ENCODE measurements around the gene OTOG. TPM values are rescaled to one million over a fixed set of nuclear protein-coding genes. Genes with fewer than 3 reads are reported as not detected.
A peak's percentile ranks its signal among the peaks of the same experiment; 100 is the strongest.

Gene OTOG, protein sequence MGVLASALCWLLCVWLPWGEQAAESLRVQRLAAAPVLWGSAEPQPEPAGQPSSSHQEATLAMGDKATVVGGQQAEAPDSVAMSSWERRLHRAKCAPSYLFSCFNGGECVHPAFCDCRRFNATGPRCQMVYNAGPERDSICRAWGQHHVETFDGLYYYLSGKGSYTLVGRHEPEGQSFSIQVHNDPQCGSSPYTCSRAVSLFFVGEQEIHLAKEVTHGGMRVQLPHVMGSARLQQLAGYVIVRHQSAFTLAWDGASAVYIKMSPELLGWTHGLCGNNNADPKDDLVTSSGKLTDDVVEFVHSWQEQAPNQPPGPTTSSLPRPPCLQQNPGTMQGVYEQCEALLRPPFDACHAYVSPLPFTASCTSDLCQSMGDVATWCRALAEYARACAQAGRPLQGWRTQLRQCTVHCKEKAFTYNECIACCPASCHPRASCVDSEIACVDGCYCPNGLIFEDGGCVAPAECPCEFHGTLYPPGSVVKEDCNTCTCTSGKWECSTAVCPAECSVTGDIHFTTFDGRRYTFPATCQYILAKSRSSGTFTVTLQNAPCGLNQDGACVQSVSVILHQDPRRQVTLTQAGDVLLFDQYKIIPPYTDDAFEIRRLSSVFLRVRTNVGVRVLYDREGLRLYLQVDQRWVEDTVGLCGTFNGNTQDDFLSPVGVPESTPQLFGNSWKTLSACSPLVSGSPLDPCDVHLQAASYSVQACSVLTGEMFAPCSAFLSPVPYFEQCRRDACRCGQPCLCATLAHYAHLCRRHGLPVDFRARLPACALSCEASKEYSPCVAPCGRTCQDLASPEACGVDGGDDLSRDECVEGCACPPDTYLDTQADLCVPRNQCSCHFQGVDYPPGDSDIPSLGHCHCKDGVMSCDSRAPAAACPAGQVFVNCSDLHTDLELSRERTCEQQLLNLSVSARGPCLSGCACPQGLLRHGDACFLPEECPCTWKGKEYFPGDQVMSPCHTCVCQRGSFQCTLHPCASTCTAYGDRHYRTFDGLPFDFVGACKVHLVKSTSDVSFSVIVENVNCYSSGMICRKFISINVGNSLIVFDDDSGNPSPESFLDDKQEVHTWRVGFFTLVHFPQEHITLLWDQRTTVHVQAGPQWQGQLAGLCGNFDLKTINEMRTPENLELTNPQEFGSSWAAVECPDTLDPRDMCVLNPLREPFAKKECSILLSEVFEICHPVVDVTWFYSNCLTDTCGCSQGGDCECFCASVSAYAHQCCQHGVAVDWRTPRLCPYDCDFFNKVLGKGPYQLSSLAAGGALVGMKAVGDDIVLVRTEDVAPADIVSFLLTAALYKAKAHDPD (N-terminal part only)
- not detected for total RNA-seq

DNA sequence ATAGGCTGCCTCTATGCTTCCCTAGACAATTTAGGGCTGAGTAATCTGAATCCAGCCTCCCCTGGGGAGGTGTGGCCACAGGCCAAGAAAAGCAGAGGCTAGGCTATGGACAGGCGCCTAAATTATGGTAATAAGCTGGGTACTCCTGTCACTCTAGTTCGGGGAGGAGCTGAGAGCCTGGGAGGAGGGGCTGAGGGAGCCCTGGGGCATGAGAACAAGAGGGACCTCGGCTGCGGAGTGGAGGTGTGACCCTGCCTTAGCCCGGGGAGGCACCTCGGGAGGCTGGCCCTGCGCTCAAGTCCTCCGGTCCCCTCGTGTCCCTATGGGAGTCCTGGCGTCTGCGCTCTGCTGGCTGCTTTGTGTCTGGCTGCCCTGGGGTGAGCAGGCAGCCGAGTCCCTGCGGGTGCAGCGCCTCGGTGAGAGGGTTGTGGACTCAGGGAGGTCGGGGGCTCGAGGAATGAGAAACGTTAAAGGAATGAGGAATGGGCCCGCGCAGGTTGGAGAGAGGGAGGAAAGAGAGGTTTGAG, at the start of gene OTOG:
OTOG (plus strand) TSS at position 209 of the 527 bp plus-strand sequence; CDS start at position 323, 114 bp downstream.
- ATAC-seq: no peak
- peak; percentile 43 for DNase-seq (ENCODE audit: low spot score)
- intact Hi-C loops (cut with DNase I): no loop called here

DNA sequence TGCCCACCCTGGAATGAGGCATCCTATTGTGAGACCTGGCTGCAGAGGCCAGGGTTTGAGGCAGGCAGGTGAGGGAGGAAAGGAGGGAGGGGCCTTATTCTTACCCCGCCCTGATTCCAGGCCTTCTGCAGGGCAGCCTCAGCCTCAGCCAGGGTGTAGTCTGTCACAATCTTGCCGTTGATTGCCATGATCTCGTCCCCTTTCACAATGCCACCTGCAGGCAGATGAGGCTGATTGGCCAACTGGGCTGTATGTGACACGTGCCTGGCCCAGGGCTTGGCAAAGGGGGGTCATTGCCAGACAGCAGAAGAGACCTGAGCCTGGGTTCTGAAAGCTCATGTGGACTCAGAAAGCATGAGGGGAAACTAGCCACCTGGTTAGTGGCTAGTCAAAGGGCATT, 49.0 kb upstream of the OTOG start:
- DNase-seq (ENCODE audit: low spot score) (no peak), ATAC-seq (no peak)
- intact Hi-C loops (cut with DNase I): no loop called here

- intact Hi-C loops (cut with DNase I): no loop called here
- DNase-seq (ENCODE audit: low spot score) (no peak), ATAC-seq (no peak)
These were observed 48.6 kb upstream of the OTOG start for GRCh38 chr11:17498475-17498874.

GRCh38 chr11:17500673-17501072, 46.4 kb upstream of the OTOG start:
- intact Hi-C loops (cut with DNase I): loop anchor here (5.0 kb wide), 1 partner anchor 108 kb away; no protein-coding TSS in a partner anchor
- ATAC-seq: no peak
- no peak for DNase-seq (ENCODE audit: low spot score)

GRCh38 chr11:17502630-17503029, 44.4 kb upstream of the OTOG start:
- no peak for DNase-seq (ENCODE audit: low spot score)
- ATAC-seq: no peak
- intact Hi-C loops (cut with DNase I): loop anchor here (5.0 kb wide), 1 partner anchor 110 kb away; no protein-coding TSS in a partner anchor

DNA sequence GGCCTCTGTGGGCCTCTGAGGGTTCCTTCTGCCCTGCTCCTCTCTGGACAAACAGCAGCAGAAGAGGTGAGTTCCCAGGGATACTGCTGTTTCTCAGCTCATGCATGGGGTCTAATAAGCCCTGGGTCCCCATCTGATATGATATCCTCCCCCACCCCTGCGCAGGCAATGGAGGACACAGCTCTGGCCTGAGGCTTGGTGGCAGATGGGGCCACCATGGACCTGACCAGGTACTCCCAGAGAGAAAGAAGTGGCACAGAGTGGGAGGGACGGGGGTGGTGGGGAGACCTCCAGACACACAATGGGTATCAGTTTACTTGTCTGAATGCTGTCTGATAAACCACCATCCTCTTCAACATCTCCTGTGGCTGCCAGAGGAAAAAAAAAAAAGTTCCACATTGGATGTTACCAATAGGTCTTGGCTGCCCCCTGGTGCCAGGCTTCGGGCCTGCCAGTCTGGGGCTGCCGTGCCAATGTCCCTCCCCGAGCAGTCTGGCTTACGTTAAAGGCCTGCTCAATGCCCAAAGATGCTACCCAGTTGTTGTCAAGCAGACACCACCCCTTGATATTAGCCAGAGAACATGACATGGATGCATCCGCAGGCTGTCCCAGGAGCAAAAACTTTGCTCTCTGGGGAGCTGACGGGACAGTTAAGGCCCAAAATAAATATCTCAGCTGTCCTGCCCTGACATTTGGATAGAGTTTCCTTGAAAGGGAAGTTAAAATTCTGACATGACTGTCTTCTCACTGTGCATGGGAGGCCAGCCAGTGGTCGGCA, 42.5 kb upstream of the OTOG start:
- ATAC-seq (peak; percentile 68), DNase-seq (ENCODE audit: low spot score) (peak; percentile 86)
- intact Hi-C loops (cut with DNase I): loop anchor here (5.0 kb wide), 1 partner anchor 112 kb away; no protein-coding TSS in a partner anchor

DNA sequence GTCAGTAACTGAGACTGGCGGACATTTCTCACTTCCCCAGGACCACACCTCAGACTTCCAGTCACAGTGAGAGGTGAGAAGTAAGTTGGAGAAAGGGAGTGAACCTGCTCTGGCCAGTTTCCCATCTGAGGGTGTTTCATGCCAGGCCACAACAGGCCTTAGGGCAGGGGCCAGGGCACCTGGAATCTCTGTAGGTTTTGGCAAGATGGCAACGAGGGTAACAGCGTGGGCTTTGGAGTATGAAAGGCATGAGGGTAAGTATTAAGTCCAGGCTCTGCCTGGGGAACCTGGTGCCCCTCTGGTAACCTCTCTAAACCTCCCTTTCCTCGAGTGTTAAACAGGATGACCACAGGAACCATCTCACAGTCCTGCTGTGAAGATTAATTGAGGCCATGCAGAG, 41.9 kb upstream of the OTOG start:
- DNase-seq (ENCODE audit: low spot score): no peak
- intact Hi-C loops (cut with DNase I): no loop called here
- ATAC-seq: no peak

DNA sequence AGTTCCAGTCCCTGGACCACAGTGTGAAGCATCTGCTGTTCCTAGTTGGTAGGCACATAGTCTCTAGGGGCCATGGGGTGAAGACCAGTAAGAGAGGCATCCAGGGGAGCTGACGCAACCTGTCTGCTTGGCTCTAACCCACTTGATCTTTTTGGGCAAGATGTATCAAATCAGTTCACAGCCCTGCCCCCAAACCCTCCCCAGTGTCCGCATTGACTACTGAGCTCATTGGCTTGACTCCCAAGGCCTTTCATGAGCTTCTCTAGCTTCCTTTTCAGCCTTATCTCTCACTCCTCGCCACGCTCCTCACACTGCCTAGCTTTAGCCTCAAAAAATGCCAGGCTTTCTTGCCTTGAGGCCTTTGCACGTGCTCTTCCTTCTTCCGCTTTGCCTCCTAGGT, 40.7 kb upstream of the OTOG start:
- ATAC-seq (no peak), DNase-seq (ENCODE audit: low spot score) (no peak)
- intact Hi-C loops (cut with DNase I): no loop called here

DNA sequence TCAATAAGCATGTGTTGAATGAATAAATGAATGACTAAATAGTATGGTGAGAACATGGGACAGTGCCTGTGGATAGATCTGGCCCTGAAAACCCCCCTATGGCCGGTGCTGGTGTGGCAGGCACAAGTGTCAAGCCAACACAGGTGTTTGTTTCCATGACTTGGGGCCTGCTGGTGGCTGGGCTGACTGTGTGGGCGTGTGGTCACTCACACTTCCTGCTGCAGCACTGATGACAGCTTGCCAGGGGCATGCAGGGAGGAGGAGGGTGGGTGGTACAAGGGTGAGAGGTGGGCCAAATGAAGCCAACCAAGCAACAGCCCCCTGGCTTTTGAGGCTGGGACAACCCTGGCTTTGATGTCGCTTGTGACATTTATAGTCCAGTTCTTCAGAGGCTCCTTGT, 40.1 kb upstream of the OTOG start:
- intact Hi-C loops (cut with DNase I): no loop called here
- no peak for DNase-seq (ENCODE audit: low spot score)
- no peak for ATAC-seq

- no peak for ATAC-seq
- DNase-seq (ENCODE audit: low spot score): no peak
- intact Hi-C loops (cut with DNase I): no loop called here
These were observed 39.3 kb upstream of the OTOG start for GRCh38 chr11:17507773-17508172.

DNA sequence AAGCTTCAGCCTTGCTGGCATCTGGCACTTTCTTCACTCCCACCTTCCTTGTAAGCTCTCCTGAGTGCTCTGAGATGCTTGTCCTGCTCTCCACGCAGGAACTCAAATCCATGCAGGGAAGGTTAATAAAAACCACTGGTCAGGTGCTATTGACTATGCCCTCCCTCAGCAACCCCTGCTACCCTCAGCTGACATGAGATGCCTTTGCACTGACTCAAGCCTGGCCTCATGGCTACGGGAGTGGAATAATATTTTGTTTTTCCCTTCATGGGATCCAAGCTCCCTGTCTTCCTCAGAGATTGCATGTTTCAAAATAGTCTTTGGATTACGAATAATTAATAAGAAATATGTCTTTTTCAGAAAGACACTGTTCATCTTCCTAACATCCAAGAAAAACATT, 38.8 kb upstream of the OTOG start:
- peak; percentile 85 for ATAC-seq
- intact Hi-C loops (cut with DNase I): no loop called here
- no peak for DNase-seq (ENCODE audit: low spot score)

DNA sequence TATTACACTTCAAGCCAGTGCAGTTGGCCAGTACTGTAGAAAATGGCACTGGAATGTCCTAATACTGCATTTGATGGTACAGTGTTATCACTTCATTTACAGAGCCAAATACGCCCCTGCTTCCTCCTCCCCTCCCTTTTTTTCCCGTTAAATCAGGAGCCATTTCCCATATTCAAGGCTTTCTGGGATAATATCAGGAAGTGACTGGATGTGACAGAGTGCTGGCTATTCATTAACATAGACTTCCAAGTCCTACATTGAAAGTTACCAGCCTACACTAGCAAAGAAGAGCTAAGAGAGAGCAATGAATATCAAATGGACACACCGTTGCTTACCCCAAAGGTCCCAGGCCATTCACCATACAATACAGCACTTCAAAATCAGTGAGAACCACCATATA, 38.3 kb upstream of the OTOG start:
- ATAC-seq (no peak), DNase-seq (ENCODE audit: low spot score) (no peak)
- intact Hi-C loops (cut with DNase I): no loop called here

GRCh38 chr11:17510507-17511206, 36.4 kb upstream of the OTOG start:
- ATAC-seq (no peak), DNase-seq (ENCODE audit: low spot score) (no peak)
- intact Hi-C loops (cut with DNase I): no loop called here

DNA sequence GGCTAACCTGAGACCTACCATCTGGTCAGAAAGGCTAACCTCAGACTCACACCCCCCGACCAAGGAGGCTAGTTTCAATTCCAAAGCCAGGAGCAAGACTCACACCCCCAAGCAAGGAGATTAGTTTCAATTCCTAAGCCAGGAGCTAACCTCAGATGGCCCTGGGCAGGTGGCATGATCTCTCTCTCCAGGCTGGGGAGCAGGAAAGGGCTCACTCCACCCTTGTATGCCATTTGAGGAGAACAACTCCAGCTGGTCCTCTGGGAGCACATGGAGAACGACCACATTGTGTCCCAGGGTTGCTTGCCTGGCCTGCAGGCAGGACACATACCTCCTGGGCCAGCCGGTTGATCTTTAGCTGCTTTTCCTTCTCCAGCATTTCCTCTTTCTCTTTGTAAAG, 35.5 kb upstream of the OTOG start:
- ATAC-seq: no peak
- intact Hi-C loops (cut with DNase I): no loop called here
- DNase-seq (ENCODE audit: low spot score): no peak

DNA sequence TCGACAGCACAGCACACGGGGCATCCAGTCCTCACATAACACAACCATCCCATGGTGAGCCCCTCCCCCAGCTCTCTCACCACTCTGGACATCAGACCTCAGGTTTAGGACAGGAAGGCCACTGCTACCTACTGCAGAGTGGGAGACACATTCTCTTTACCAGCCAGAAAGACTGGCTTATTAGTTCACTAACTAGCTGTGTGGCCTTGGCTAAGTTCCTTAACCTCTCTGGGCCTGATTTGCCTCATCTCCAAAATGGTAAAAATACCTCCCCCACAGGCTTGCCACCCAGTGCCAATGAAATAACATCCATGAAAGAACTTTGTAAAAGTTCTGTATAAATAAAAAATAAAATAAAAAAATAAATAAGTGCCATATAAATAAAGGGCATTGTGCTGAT, 35.0 kb upstream of the OTOG start:
- intact Hi-C loops (cut with DNase I): no loop called here
- no peak for DNase-seq (ENCODE audit: low spot score)
- no peak for ATAC-seq

DNA sequence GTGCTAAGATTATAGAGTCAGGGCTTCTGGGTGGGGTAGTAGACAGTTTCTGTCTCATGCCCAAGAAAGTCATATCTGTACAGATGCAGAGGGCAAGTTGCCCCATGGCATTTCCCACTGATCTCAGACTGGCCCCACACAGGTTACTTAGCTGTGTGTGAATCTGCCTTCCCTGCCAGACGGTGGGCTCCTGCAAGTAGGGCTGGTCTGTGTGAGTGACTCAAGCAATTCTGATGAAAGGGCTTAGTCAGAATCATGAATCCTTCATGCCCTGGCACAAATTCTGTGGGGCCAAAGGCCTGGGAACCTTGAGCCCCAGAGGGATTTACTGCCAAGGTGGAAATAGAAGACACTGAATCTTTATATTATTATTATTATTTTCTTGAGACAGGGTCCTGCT, 33.2 kb upstream of the OTOG start:
- intact Hi-C loops (cut with DNase I): no loop called here
- DNase-seq (ENCODE audit: low spot score): no peak
- ATAC-seq: no peak

DNA sequence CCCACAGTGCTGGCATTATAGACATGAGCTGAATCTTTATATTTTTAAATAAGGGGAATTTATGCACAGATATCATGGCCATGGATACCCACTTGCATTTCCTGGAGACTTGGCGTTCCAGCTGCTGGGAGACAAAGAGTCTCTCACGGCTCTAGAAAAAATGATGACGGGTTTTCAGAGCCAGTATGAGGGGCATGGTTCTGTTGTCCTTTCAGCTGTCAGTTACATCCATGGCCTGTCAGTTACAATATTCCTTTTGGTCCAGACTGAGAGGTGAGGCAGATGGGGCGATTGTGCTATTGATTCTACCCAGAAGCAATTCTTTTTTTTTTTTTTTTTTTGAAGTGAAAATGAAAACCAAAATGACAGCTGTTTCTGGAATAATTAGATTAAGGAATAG, 32.6 kb upstream of the OTOG start:
- no peak for DNase-seq (ENCODE audit: low spot score)
- no peak for ATAC-seq
- intact Hi-C loops (cut with DNase I): no loop called here

Data from sciatic nerve (tissue), 2 donors.